ENCODE results near the gene RNFT2. TPM values are rescaled to one million over a fixed set of nuclear protein-coding genes. Genes with fewer than 3 reads are reported as not detected.
A peak's percentile ranks its signal among the peaks of the same experiment; 100 is the strongest.

Gene RNFT2
- total RNA-seq, 4 donors from 2014 or later: 0.26 to 0.38 TPM; not detected in 2

DNA sequence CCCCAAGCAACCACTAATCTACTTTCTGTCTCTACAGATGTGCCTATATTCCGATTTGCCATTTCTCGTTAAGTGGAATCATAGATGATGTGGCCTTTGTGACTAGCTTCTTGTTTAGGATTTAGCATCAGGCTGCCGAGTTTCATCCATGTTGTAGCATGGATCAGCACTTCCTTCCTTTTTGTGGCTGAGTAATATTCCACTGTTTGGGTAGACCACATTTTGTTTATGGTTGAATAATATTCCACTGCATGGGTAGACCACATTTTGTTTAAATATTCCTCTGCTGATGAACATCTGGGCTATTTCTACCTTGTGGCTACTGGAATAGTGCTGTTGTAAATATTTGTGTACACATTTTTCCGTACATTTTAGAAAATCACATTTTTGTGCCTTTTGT, 36.7 kb upstream of the RNFT2 start:
- intact Hi-C loops (cut with DNase I): loop anchor here (10.0 kb wide), 1 partner anchor 413 kb away; no protein-coding TSS in a partner anchor
- no peak overlapping the region for H3K27ac ChIP-seq
- peaks cover 0 to 20% (median 5%) of the 10 kb centered on the region in 3 donors for H3K4me1 ChIP-seq
- no peak for DNase-seq
- H3K36me3 ChIP-seq: no peaks in the 10 kb centered on the region
- no peak for TF ChIP-seq POLR2A (IDR thresholded peaks at IDR 0.05)
- TF ChIP-seq, protein P1, sequence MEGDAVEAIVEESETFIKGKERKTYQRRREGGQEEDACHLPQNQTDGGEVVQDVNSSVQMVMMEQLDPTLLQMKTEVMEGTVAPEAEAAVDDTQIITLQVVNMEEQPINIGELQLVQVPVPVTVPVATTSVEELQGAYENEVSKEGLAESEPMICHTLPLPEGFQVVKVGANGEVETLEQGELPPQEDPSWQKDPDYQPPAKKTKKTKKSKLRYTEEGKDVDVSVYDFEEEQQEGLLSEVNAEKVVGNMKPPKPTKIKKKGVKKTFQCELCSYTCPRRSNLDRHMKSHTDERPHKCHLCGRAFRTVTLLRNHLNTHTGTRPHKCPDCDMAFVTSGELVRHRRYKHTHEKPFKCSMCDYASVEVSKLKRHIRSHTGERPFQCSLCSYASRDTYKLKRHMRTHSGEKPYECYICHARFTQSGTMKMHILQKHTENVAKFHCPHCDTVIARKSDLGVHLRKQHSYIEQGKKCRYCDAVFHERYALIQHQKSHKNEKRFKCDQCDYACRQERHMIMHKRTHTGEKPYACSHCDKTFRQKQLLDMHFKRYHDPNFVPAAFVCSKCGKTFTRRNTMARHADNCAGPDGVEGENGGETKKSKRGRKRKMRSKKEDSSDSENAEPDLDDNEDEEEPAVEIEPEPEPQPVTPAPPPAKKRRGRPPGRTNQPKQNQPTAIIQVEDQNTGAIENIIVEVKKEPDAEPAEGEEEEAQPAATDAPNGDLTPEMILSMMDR (IDR thresholded peaks at IDR 0.05): no peak
- no peak overlapping the region for H3K4me3 ChIP-seq
- H3K9me3 ChIP-seq: no peaks in the 10 kb centered on the region
- H3K27me3 ChIP-seq: no peaks in the 10 kb centered on the region
- 86 to 92% methylated on average over 4 of the region's 4 CpGs for WGBS, 2 donors

GRCh38 chr12:116703214-116703795, 34.8 kb upstream of the RNFT2 start:
- H3K4me3 ChIP-seq: no peak overlapping the region
- DNase-seq: no peak
- TF ChIP-seq, protein P1 (IDR thresholded peaks at IDR 0.05): peak; percentile 81 to 93 (median 90)
- no peak for TF ChIP-seq POLR2A (IDR thresholded peaks at IDR 0.05)
- no peaks in the 10 kb centered on the region for H3K9me3 ChIP-seq
- WGBS, 2 donors: 15 to 22% methylated on average over 12 of the region's 12 CpGs
- H3K27me3 ChIP-seq: peaks cover 0 to 7% (median 0%) of the 10 kb centered on the region in 4 donors
- intact Hi-C loops (cut with DNase I): loop anchor here (10.0 kb wide), 1 partner anchor 411 kb away; no protein-coding TSS in a partner anchor
- peaks cover 0 to 7% (median 4%) of the 10 kb centered on the region in 3 donors for H3K4me1 ChIP-seq
- no peaks in the 10 kb centered on the region for H3K36me3 ChIP-seq
- no peak overlapping the region for H3K27ac ChIP-seq

GRCh38 chr12:116707751-116708150, 30.4 kb upstream of the RNFT2 start:
- intact Hi-C loops (cut with DNase I): loop anchor here (10.0 kb wide), 1 partner anchor 407 kb away; no protein-coding TSS in a partner anchor
- 79 to 89% methylated on average over 8 of the region's 9 CpGs for WGBS, 2 donors
- no peak overlapping the region for H3K4me3 ChIP-seq
- no peak for DNase-seq
- no peaks in the 10 kb centered on the region for H3K9me3 ChIP-seq
- no peak overlapping the region for H3K27ac ChIP-seq
- TF ChIP-seq, protein P1 (IDR thresholded peaks at IDR 0.05): no peak
- TF ChIP-seq POLR2A (IDR thresholded peaks at IDR 0.05): no peak
- H3K27me3 ChIP-seq: peaks cover 0 to 26% (median 2%) of the 10 kb centered on the region in 4 donors
- peaks cover 4 to 20% (median 15%) of the 10 kb centered on the region in 3 donors for H3K4me1 ChIP-seq
- no peaks in the 10 kb centered on the region for H3K36me3 ChIP-seq

DNA sequence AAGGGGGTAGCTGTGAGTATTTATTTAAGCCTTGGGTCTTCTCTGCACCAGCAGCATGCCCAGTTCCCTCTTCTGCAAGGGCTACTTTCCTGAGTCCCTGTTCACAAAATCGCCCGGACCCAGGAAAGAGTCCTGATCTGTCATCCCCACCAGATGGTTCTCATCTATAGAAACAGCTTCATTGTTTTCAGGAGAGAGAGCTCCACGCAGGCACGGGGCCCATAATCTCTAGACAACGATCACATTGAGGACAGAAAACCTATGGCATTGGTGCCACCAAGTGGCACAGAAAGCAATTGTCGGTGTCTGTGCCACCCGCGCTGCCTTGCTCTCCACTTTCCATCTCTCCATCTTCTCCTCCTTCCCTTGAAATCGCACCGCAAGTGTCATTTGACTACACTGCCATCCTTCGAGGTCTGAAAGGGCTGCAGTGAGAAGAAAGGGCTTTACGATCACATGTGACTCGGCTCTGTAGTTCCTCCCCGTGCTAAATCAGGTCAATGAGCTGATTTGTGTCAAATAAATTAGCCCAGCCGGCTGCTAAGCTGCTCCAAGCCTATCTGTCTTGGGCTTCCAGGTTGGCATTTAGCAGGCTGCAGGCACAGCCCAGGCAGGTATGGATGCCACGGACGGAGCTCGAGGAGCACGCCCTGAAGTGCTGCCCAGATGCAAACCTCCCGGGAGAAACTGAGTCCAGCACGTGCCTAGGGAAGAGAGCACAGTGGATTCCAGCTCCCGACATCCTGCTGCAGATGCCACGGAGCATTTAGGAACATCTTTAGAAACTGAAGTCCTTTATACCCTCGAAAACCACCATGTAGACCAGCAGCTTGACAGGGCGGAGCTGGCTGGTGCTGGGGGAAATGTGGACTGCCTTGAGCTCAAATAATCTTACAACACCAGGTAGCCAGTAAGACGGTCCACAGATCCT, 29.0 kb upstream of the RNFT2 start:
- no peak overlapping the region for H3K27ac ChIP-seq
- H3K36me3 ChIP-seq: no peaks in the 10 kb centered on the region
- 12 to 18% methylated on average over 20 to 24 of the region's 26 CpGs for WGBS, 2 donors
- H3K27me3 ChIP-seq: peaks cover 0 to 26% (median 2%) of the 10 kb centered on the region in 4 donors
- H3K4me3 ChIP-seq: peak overlapping the region in 1 of 4 donors; percentile 41
- no peak for DNase-seq
- no peaks in the 10 kb centered on the region for H3K9me3 ChIP-seq
- intact Hi-C loops (cut with DNase I): loop anchor here (10.0 kb wide), 1 partner anchor 406 kb away; no protein-coding TSS in a partner anchor
- TF ChIP-seq, protein P1 (IDR thresholded peaks at IDR 0.05): peak in 5 of 6 experiments; percentile 54 to 72 (median 57)
- TF ChIP-seq POLR2A (IDR thresholded peaks at IDR 0.05): no peak
- H3K4me1 ChIP-seq: peaks cover 7 to 34% (median 23%) of the 10 kb centered on the region in 3 donors

Measured in esophagus squamous epithelium (tissue), 5 donors.